K562 treated with DMSO at 1 percent for 4 hours (cell line): ENCODE results near the gene SULT1C4. TPM values are rescaled to one million over a fixed set of nuclear protein-coding genes. Genes with fewer than 3 reads are reported as not detected.

Experiments
- total RNA-seq: library from RNA; unstranded; fragments of 300-600 nt; gene quantifications from 2 replicates; pipeline ENCODE4 v1.2.3, GENCODE V29; 2022; ENCODE audit not compliant: insufficient read depth

The SULT1C4 gene
- total RNA-seq, result not detected in 2 replicates

DNA sequence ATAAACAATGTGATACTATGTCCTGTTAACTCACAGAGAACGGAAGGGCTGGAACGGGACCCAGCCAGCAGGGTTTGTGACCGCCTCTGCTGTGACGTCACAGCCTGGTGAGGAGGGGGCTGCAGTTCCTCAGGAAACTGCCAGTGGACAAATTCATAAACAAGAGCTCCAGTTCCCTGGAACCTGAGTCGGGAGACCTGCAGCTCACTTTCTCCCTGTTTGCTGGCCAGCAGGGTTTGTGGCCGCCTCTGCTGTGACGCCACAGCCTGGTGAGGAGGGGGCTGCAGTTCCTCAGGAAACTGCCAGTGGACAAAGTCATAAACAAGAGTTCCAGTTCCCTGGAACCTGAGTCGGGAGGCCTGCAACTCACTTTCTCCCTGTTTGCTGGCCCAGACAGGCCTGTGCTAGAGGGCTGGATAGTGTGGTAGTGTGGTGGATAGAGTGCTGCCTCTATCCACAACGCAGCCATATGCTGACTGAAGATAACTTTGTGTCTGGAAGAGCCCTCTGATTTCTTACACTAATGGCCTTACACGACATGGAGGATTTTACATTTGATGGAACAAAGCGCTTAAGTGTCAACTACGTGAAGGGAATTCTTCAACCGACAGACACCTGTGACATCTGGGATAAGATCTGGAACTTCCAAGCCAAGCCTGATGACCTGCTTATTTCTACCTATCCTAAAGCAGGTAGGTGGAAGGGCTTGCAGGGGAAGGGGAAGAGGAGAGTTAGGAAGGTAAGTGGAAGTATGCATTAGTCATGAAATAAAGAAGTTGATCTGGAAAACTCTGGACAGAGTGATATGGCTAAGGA lies at the start of gene SULT1C4:
SULT1C4 (plus strand) TSS at position 140 of the 816 bp plus-strand sequence; CDS start at position 524, 384 bp downstream.

Other genes starting within 250 kb of the SULT1C4 start
- not detected in 2 replicates for gene SULT1C3, start 138.0 kb upstream of the SULT1C4 start, total RNA-seq
- gene SULT1C2, start 89.1 kb upstream of the SULT1C4 start, total RNA-seq, result not detected in 2 replicates
- gene GCC2, start 71.3 kb downstream of the SULT1C4 start, total RNA-seq, result 12.2 and 15.0 TPM in 2 replicates
- gene LIMS1, start 156.5 kb downstream of the SULT1C4 start, total RNA-seq, result 105 and 112 TPM in 2 replicates